ENCODE data around the gene PDSS2. TPM values are rescaled to one million over a fixed set of nuclear protein-coding genes. Genes with fewer than 3 reads are reported as not detected.
A peak's percentile ranks its signal among the peaks of the same experiment; 100 is the strongest.

Gene PDSS2
- total and polyA plus RNA-seq, 4 donors = 6.6 to 19.8 (median 15.6) TPM

DNA sequence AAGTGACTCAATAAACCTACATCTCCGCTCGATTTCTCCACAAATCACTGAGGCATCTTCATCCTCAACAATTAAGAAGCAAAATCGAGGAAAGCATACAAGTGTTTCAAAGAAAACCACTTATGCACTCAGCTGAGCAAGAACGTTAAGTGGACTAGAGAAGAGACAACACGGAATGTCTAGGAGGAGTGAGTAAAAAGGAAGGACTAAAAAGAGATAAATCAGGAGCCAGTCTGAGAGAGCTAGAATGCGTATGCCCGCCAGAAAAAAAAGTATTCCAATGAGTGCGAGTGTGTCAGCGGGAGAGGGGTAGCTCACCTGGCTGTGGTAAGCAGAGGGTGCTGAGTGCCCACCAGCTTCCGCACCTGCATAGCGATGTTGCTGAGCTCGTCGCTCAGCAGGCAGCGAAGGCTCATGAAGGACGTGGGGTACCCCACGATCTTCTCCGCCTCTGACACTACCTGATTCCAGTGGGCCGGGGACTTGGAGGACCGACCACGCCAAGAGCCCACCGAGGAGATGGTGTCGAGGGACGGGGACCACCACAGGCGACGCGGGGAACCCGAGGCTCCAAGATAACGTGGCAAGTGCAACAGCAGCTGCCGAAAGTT is 587 bp downstream of the PDSS2 start:
- H3K4me1 ChIP-seq (ENCODE audit: control insufficient read depth in 5 of 5, insufficient read depth in 5 of 5, low read length in 5 of 5) = peaks cover 0 to 11% (median 2%) of the 10 kb centered on the region in 5 donors
- H3K9me3 ChIP-seq (ENCODE audit: control insufficient read depth in 4 of 4, insufficient read depth in 3 of 4, low read length in 3 of 4) = no peaks in the 10 kb centered on the region
- DNase-seq (peak; percentile 29 to 39 (median 36)), ATAC-seq (ENCODE audit: insufficient read depth, low FRiP score) (no peak)
- H3K27me3 ChIP-seq (ENCODE audit: control insufficient read depth in 3 of 3, insufficient read depth in 3 of 3, low read length in 2 of 3) = no peaks in the 10 kb centered on the region
- peak overlapping the region; percentile 71 for H3K4me3 ChIP-seq
- no peak for TF ChIP-seq CTCF (IDR thresholded peaks at IDR 0.05; ENCODE audit: control extremely low read depth, extremely low read depth)
- peaks cover 0 to 3% (median 0%) of the 10 kb centered on the region in 4 donors for H3K36me3 ChIP-seq (ENCODE audit: control insufficient read depth in 4 of 4, insufficient read depth in 4 of 4, low read length in 4 of 4)
- H3K27ac ChIP-seq (ENCODE audit: low read depth in 1 of 2, low read length in 1 of 2) = peak overlapping the region; percentile 54 to 99
- 0% methylated on average over 27 to 29 of the region's 29 CpGs for WGBS, 2 donors
- H3K9ac ChIP-seq (ENCODE audit: insufficient read depth in 1 of 2, low read length in 2 of 2) = peak overlapping the region; percentile 88

GRCh38 chr6:107448776-107449175 is 10.6 kb downstream of the PDSS2 start:
- no peak overlapping the region for H3K4me3 ChIP-seq
- H3K36me3 ChIP-seq (ENCODE audit: control insufficient read depth in 4 of 4, insufficient read depth in 4 of 4, low read length in 4 of 4) = peaks cover 0 to 1% (median 0%) of the 10 kb centered on the region in 4 donors
- peaks cover 0 to 11% (median 3%) of the 10 kb centered on the region in 4 donors for H3K9me3 ChIP-seq (ENCODE audit: control insufficient read depth in 4 of 4, insufficient read depth in 3 of 4, low read length in 3 of 4)
- H3K27me3 ChIP-seq (ENCODE audit: control insufficient read depth in 3 of 3, insufficient read depth in 3 of 3, low read length in 2 of 3) = no peaks in the 10 kb centered on the region
- ATAC-seq (ENCODE audit: insufficient read depth, low FRiP score) (no peak), DNase-seq (no peak)
- 58 to 83% methylated on average over 1 of the region's 1 CpG for WGBS, 2 donors
- no peak overlapping the region for H3K27ac ChIP-seq (ENCODE audit: low read depth in 1 of 2, low read length in 1 of 2)
- TF ChIP-seq CTCF (IDR thresholded peaks at IDR 0.05; ENCODE audit: control extremely low read depth, extremely low read depth) = no peak
- H3K4me1 ChIP-seq (ENCODE audit: control insufficient read depth in 5 of 5, insufficient read depth in 5 of 5, low read length in 5 of 5) = peaks cover 0 to 3% (median 0%) of the 10 kb centered on the region in 5 donors
- no peak overlapping the region for H3K9ac ChIP-seq (ENCODE audit: insufficient read depth in 1 of 2, low read length in 2 of 2)

DNA sequence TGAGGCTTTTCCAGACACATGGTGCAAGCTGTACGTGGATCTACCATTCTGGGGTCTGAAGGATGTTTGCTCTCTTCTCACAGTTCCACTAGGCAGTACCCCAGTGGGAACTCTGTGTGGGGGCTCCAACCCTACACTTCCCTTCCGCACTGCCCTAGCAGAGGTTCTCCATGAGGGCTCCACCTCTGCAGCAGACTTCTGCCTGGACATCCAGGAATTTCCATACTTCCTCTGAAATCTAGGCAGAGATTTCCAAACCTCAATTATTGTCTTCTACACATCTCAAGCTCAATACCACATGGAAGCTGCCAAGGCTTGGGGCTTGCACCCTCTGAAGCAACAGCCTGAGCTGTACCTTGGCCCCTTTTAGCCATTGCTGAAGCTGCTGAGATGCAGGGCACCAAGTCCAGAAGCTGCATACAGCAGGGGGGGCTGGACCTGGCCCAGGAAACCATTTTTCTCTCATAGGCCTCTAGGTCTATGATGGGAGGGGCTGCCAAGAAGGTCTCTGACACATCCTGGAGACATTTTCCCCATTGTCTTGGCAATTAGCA is 11.6 kb downstream of the PDSS2 start:
- Histone ChIP-seq H3K36me3 (ENCODE audit: control insufficient read depth in 4 of 4, insufficient read depth in 4 of 4, low read length in 4 of 4) (peaks cover 0 to 1% (median 0%) of the 10 kb centered on the region in 4 donors), H3K27ac (ENCODE audit: low read depth in 1 of 2, low read length in 1 of 2) (no peak overlapping the region), H3K27me3 (ENCODE audit: control insufficient read depth in 3 of 3, insufficient read depth in 3 of 3, low read length in 2 of 3) (no peaks in the 10 kb centered on the region), H3K4me3 (no peak overlapping the region), H3K9me3 (ENCODE audit: control insufficient read depth in 4 of 4, insufficient read depth in 3 of 4, low read length in 3 of 4) (peaks cover 0 to 11% (median 3%) of the 10 kb centered on the region in 4 donors), H3K9ac (ENCODE audit: insufficient read depth in 1 of 2, low read length in 2 of 2) (no peak overlapping the region), H3K4me1 (ENCODE audit: control insufficient read depth in 5 of 5, insufficient read depth in 5 of 5, low read length in 5 of 5) (peaks cover 0 to 6% (median 0%) of the 10 kb centered on the region in 5 donors)
- 98 to 100% methylated on average over 2 of the region's 2 CpGs for WGBS, 2 donors
- DNase-seq = no peak
- no peak for ATAC-seq (ENCODE audit: insufficient read depth, low FRiP score)
- TF ChIP-seq CTCF (IDR thresholded peaks at IDR 0.05; ENCODE audit: control extremely low read depth, extremely low read depth) = no peak

All from lung (tissue), 12 donors.